T follicular helper cell (primary cell): Measurements from ENCODE around the gene WDR12.
"Not testable (repeated sequence)": the region's sequence is repeated elsewhere in the genome, so short reads cannot be mapped to it uniquely, and the experiment has no call there.

Experiments used
- DNase-seq: peaks from one replicate; pipeline ENCODE4 v3.0.0-alpha.2; 2020; ENCODE audit warnings: low read depth

The WDR12 gene

GRCh38 chr2:202885190-202885589, 26.3 kb downstream of the WDR12 start:
- no peak for DNase-seq

DNA sequence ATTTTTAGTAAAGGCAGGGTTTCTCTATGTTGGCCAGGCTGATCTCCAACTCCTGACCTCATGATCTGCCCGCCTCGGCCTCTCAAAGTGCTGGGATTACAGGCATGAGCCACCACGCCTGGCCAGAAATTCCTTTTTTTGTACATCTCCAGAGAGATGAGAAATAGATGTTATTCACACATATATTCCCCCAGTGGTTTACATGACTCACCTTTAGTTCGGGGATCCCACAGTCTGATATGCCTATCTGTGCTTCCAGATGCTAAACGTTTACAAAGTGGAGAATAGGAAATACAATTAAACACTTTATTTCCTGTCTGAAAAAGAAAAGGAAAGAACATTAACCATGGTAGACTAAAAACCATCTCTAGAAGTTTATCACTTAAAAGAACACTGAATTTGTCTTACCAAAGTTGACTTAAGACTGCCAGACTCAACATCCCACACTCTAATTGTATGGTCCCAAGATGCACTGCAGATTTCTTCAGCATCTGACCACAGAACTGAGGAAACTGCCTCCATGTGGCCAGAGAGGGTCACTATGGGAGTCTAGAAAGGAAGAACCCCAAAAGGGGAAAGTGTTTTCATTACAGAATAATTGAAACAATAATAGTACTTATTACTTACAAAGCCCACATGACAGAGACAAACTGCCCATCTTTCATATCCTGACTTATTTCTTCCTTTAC, 27.3 kb downstream of the WDR12 start:
- DNase-seq, result no peak

DNA sequence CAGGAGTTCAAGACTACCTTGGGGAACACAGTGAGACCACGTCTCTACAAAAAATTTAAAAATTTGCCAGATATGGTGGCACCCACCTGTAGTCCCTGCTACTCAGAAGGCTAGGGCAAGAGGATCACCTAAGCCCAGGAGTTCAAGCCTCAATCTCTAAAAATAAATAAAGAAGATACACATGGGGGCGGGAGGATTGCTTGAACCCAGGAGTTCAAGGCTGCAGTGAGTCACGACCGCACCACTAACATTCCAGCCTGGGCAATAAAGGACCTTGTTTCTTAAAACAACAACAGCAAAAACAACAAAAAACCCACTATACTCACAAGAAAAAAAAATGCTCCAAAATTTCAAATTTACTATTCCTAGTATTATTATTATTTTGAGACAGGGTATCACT, 29.9 kb downstream of the WDR12 start:
- DNase-seq, result no peak

DNA sequence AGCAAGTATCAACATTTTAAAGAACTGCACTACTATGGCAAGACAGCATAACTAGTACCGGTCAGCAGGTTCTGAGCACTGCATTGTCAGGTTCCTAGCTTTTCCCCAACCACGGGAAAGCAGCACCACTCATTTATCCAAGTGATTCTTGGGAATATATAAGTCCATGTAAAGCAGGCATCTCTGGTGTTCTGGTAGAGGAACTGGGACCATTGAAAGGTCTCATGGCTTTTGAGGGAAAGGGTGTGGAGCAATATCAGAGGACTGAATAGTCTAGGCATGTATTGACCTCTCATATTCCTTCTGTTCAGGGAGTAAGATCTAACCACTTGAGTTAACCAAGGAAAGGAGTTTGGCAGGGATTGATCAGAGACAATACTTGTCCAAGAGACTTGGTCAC, 33.8 kb downstream of the WDR12 start:
- no peak for DNase-seq

DNA sequence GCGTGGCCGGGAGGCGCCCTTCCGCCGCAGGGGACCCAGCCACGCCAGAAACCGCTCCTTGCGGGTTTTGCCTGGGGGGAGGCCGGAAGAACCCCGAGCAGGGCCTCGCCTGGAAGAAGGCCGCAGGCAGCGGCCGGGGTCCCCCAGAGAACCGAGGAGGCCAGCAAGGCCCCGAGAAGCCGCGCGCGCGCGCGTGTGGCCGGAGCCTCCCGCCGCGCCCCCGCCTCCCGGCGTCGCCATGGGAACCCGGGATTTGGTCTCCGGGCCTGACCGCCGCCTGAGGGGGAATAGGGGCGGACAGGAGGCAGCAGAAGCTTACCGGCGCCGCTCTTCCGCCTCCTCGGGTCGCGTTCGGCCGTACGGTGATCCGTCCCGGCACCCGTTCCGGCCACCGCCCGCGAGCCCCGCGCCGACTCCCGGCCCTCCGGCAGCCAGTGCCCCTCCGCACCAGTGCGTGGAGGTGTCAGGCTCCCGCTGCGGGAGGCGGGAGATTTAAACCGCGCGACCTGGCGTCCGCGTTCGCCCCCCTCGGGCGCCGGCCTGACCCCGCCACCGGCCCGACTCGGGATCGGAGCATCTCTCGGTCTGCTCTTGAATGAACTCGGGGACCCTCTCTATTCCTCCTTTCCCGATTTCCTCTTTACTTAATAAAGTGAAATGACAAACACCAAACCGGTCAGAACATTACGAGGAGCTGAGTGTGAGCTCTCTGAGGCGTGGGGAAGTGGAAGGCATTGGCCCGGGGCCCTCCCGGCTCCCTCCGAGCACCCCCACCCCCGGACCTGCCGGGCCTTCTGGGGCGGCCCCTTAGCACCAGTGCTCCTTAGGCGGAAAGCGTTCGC, 40.0 kb downstream of the WDR12 start, which contains the start of gene ICA1L:
ICA1L (minus strand) TSS at position 467 of the 842 bp plus-strand sequence. CDS start 42,757 bp downstream, outside the sequence.
- DNase-seq, result no peak

GRCh38 chr2:202870431-202871299, 40.8 kb downstream of the WDR12 start:
- peak; percentile 43 for DNase-seq

DNA sequence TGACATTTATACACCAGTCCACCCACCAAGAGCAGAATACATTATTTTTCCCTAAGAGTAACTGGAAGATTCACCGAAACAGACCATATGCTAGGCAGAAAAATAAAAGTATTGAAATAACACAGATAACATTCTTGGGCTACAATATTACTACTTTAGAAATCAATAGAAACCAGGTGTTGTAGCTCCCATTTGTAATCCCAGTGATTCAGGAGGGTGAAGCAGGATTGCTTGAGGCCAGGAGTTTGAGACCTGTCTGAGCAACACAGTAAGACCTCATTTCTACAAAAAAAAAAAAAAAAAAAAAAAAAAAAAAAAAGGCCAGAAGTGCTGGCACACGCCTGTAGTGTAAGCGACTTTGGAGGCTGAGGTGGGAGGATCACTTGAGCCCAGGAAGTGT, 49.5 kb downstream of the WDR12 start:
- DNase-seq, result no peak

DNA sequence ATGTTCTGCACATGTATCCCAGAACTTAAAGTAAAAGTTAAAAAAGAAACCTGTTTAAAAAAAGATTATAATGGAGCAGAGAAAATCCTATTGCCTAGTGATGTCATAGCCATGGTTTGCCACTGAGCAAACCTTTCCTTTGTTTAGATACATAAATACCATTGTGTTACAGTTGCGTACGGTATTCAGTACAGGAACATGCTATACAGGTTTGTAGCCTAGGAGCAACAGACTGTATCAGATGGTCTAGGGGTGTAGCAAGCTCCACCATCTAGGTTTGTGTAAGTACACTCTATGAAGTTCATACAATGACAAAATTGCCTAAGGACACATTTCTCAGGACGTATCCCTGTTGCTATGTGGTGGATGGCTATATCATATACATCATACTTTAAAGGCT, 52.9 kb downstream of the WDR12 start:
- DNase-seq, result no peak

DNA sequence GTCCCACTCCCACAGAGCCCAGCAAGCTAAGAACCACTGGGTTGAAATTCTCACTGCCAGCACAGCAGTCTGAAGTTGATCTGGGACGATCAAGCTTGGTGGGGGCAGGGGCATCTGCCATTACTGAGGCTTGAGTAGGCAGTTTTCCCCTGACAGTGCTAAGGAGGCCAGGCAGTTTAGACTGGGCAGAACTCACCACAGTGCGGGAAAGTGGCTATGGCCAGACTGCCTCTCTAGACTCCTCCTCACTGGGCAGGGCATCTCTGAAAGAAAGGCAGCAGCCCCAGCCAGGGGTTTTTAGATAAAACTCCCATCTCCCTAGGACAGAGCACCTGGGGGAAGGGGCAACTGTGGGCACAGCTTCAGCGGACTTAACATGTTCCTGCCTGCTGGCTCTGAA, 62.1 kb downstream of the WDR12 start:
- DNase-seq, result not testable (repeated sequence)

GRCh38 chr2:202848813-202849212, 62.7 kb downstream of the WDR12 start:
- no peak for DNase-seq

- DNase-seq, result no peak
These were observed 63.6 kb downstream of the WDR12 start for GRCh38 chr2:202847693-202848524.

GRCh38 chr2:202844656-202845055, 66.8 kb downstream of the WDR12 start:
- no peak for DNase-seq

GRCh38 chr2:202842690-202843089, 68.8 kb downstream of the WDR12 start:
- DNase-seq, result no peak

DNA sequence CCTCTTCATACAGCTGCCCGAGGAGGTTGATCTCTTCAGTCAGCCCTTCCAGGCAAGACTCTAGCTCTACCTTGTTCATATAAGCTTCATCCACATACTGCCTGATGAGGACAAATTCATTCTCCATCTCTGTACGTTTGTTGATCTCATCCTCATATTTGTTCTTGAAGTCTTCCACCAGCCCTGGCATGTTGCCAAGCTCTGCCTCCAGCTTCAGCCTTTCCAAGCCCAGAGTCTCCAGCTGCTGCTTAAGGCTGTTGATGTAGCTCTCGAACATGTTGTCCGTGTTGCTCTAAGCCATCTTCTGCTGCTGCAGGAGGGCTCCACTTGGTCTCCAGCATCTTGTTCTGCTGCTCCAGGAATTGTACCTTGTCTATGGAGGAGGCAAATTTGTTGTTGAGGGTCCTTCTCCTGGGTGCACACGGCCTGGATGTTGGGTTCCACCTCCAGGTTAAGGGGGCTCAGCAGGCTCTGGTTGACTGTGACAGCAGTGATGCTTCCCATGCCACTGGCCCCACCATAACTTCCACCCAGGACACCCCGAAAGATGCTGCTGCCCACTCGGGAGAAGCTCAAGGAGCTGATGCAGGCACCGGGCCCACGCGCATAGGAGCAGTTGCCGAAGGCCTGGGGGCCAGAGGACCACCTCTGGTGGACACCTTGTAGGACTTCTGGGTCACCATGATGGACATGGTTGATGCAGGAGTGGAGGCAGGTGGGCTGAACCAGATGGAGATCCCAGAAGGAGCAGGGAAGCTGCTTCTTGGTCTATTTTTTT, 70.2 kb downstream of the WDR12 start:
- no peak for DNase-seq

GRCh38 chr2:202831242-202832220, 79.9 kb downstream of the WDR12 start:
- no peak for DNase-seq

DNA sequence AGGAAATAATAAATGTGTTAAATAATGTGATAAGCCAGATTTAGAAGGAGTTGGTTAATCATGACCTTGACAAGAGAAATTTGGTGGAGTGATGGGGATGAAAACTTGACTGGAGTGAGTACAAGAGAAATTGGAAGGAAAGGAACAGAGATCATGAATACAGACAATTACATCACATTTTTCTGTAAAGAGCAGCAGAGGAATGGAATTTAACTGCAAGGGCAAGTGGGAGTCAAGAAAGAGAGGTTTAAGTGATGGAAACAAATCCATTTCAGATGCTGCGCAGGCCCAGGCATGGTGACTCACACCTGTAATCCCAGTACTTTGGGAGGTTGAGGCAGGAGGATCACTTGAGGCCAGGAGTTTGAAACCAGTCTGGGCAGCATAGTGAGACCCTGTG, 86.6 kb downstream of the WDR12 start:
- no peak for DNase-seq
